Stimulated activated CD4-positive, alpha-beta T cell treated with anti-CD3 and anti-CD28 coated beads, Interleukin-2, amount 100 ng/mL, for 24 hours (primary cell): Measurements from ENCODE around the gene SLC50A1.

ENCODE experiments used
- DNase-seq, 2 donors: peaks; one replicate each; pipeline ENCODE4 v3.0.0-alpha.2; 2020

Gene SLC50A1

DNA sequence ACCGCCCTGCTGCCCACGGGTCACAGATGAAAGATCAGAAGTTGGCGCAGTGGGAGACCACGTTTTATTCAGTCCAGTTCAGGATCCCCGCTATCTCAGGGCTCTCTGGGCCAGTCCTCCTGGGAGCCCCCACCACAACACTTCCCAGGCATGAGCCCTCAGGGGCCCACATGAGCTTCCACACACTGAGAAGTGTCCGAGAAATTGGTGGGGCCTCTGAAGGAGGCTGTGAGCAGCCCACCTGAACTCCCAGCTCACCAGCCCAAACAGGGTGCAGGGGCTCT is 50.1 kb downstream of the SLC50A1 start:
- DNase-seq = no peak

DNA sequence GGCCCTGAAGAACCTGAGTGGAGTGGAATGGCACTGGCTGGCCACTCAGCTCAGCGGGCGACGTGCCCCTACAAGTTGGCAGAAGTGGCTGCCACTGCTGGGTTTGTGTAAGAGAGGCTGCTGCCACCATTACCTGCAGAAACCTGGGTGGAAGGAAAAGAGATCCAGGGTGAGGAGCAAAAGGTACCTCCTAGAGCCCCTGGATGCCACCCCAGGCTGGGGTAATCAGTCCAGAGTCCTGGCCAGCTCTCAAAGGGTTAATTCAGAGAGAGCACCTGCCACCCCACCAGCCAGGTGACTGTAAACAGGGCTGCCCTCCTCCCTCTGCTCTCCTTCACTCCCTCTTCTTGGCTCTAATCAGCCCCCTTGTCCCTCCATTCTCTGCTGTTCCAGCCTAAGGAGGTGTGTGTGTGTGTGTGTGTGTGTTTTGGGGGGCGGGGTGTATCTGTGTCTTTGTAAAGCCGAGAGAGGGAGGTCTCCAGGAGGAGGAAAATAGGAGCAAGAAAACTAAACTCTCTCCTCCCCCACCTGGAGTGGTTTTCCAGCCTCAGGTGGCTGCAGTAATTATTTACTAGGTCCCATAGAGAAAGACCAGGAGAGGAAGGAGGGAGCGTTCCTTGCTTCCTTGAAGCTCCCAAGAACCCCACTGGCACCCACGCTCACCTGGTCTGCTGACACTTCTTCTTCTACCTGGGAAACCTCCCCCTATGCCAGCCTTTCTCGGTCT is 50.6 kb downstream of the SLC50A1 start:
- DNase-seq = no peak

DNA sequence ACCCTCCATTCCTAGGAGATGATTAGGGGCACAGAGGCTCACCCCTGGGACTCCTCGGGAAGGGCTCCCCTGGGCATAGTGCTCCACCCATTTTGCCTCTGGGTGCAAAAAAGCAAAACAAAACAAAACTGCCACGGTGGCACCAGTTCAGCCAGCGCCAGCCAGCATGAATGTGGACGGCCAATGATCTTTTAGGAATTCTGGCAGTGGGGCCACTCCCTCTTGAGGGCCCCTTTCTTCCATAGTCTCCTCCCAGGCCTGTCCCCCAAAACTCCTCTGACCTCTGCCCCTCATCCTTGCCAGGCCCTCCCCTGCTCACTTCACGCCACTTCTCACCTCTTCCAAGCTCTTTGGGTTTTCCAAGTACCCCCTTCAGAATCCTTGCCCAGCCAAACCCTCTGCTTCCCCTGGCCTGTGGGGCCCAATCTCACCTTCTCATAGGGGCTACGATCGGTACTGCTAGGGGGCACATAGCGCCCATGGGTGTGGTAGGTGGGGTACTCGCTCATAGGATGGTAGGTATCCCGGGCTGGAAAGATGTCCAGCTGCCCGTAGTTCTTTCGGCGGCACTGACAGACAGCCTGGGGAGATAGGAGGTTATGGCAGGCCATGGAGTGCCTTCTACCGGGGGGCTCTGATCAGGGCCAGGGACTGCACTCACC is 51.3 kb downstream of the SLC50A1 start:
- no peak for DNase-seq

DNA sequence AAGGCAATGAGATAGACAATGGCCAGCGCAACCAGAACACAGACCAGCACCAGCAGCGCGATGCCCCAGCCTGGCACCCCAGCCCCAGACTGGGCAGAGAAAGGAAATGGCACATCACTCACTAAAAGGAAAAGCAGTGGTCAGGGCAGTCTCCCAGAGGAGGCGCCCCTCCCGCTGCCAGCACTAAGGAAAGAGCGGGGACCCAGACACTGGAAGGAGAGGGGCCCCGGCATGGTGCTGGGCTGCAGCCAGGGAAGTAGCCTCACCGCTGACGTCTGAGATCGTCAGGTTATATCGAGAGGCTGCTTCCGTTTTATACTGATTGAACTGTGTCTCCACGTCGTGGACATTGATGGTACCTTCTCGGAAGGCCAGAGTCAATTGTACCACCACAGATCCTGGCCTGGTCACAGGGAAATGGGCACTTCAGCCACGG is 51.8 kb downstream of the SLC50A1 start:
- no peak for DNase-seq

DNA sequence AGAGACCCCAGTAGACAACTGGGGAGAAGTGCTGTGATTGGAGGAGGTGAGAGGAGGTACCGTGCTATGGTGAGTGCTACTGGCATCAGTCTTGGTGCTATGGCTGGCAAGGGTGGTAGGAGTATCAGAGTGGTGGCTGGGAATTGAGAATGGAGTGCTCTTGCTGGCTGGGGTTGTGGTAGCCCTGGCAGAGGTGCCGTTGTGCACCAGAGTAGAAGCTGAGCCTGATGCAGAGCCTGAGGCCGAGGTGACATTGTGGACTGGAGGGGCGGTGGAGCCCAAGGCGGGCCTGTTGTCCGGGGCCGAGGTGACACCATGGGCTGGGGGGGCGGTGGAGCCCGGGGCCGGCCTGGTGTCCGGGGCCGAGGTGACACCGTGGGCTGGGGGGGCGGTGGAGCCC is 52.6 kb downstream of the SLC50A1 start:
- DNase-seq = no peak
